ENCODE results near the gene NTRK2.

DNA sequence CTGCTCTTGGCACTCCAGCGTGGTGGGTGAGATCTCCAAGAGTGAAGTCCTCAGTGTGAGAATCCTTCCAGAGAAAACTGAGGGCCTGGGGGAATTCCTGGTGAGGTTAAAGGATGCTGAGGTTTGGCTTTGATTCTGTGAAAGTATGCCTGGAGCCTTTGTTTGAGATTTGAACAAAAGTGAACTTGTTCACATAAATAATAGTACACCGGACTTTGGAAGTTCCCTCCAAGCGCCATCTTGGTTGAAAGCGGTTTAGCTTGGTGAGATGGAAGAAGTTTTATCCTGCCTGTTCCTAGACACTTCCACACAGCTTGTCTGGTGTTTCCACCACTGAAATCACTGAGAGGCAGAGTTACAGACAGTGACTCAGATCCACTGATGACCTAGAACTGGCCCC, 286.4 kb downstream of the NTRK2 start:
- TF ChIP-seq, protein P1, sequence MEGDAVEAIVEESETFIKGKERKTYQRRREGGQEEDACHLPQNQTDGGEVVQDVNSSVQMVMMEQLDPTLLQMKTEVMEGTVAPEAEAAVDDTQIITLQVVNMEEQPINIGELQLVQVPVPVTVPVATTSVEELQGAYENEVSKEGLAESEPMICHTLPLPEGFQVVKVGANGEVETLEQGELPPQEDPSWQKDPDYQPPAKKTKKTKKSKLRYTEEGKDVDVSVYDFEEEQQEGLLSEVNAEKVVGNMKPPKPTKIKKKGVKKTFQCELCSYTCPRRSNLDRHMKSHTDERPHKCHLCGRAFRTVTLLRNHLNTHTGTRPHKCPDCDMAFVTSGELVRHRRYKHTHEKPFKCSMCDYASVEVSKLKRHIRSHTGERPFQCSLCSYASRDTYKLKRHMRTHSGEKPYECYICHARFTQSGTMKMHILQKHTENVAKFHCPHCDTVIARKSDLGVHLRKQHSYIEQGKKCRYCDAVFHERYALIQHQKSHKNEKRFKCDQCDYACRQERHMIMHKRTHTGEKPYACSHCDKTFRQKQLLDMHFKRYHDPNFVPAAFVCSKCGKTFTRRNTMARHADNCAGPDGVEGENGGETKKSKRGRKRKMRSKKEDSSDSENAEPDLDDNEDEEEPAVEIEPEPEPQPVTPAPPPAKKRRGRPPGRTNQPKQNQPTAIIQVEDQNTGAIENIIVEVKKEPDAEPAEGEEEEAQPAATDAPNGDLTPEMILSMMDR (IDR thresholded peaks at IDR 0.05) = no peak
- TF ChIP-seq POLR2A (IDR thresholded peaks at IDR 0.05) = no peak
